KMS-11 (cell line): ENCODE data around the gene NOL4L.

Experiments used
- H2AFZ ChIP-seq: fragments of 200-600 bp; sonication (generic); 2 replicates; pipeline ENCODE4 v1.6.1; 2016; ENCODE audit warnings: antibody characterized with exemption, mixed run types, low read depth
- H3K27ac ChIP-seq: fragments of 200-600 bp; sonication (generic); 2 replicates; pipeline ENCODE4 v1.6.1; 2016; ENCODE audit warnings: mild to moderate bottlenecking, mixed run types
- H3K27me3 ChIP-seq: fragments of 200-600 bp; sonication (generic); 2 replicates; pipeline ENCODE4 v1.6.1; 2017; ENCODE audit warnings: mild to moderate bottlenecking, low read depth, mixed run types, moderate library complexity; ENCODE audit not compliant: insufficient read depth
- H3K36me3 ChIP-seq: fragments of 200-600 bp; sonication (generic); 2 replicates; pipeline ENCODE4 v1.6.1; 2017; ENCODE audit warnings: mild to moderate bottlenecking, mixed run types; ENCODE audit not compliant: insufficient read depth
- H3K4me1 ChIP-seq: fragments of 200-600 bp; sonication (generic); 2 replicates; pipeline ENCODE4 v1.6.1; 2016; ENCODE audit warnings: mild to moderate bottlenecking, low read depth, mixed run types; ENCODE audit not compliant: poor library complexity, severe bottlenecking
- H3K4me2 ChIP-seq: fragments of 200-600 bp; sonication (generic); 2 replicates; pipeline ENCODE4 v1.7.0; 2016; ENCODE audit warnings: mild to moderate bottlenecking, mixed run types
- H3K4me3 ChIP-seq: fragments of 200-600 bp; sonication (generic); IDR thresholded peaks from 2 replicates; pipeline ENCODE4 v1.6.1; 2017; ENCODE audit warnings: low read depth, low read length, mixed read lengths; ENCODE audit not compliant: insufficient read depth
- H3K79me2 ChIP-seq: fragments of 200-600 bp; sonication (generic); 2 replicates; pipeline ENCODE4 v1.6.1; 2016; ENCODE audit warnings: low read depth, mixed run types; ENCODE audit not compliant: insufficient read depth
- H3K9ac ChIP-seq: fragments of 200-600 bp; sonication (generic); 2 replicates; pipeline ENCODE4 v1.6.1; 2016; ENCODE audit warnings: mild to moderate bottlenecking, mixed run types
- H4K20me1 ChIP-seq: fragments of 200-600 bp; sonication (generic); 2 replicates; pipeline ENCODE4 v1.6.1; 2016; ENCODE audit warnings: mild to moderate bottlenecking, mixed run types; ENCODE audit not compliant: insufficient read depth
- CTCF ChIP-seq: fragments of 200-600 bp; sonication (generic); conservative IDR thresholded peaks from 2 replicates; pipeline ENCODE4 v1.6.1; 2017; ENCODE audit warnings: low read depth, mild to moderate bottlenecking, antibody characterized with exemption, low read length, moderate library complexity, mixed read lengths

NOL4L gene

GRCh38 chr20:32577657-32578056, 7.5 kb downstream of the NOL4L start:
- no peak overlapping the region for H3K27ac ChIP-seq

GRCh38 chr20:32577023-32577422, 8.1 kb downstream of the NOL4L start:
- Histone ChIP-seq H3K79me2 (no peaks in the 10 kb centered on the region), H3K27ac (no peak overlapping the region), H2AFZ (no peak overlapping the region), H4K20me1 (no peaks in the 10 kb centered on the region), H3K36me3 (no peaks in the 10 kb centered on the region), H3K27me3 (no peaks in the 10 kb centered on the region), H3K9ac (no peak overlapping the region), H3K4me2 (no peak overlapping the region), H3K4me1 (peaks cover 21% of the 10 kb centered on the region), H3K4me3 (no peak overlapping the region)
- TF ChIP-seq CTCF, result no peak

More at GRCh38 chr20:32577657-32578056, 7.5 kb downstream of the NOL4L start:
- H3K36me3 ChIP-seq, result no peaks in the 10 kb centered on the region
- H3K4me2 ChIP-seq, result no peak overlapping the region
- H3K4me1 ChIP-seq, result peaks cover 26% of the 10 kb centered on the region
- H3K79me2 ChIP-seq, result no peaks in the 10 kb centered on the region
- H4K20me1 ChIP-seq, result no peaks in the 10 kb centered on the region
- no peak for TF ChIP-seq CTCF
- no peak overlapping the region for H3K4me3 ChIP-seq
- no peaks in the 10 kb centered on the region for H3K27me3 ChIP-seq
- H2AFZ ChIP-seq, result no peak overlapping the region
- H3K9ac ChIP-seq, result no peak overlapping the region

GRCh38 chr20:32576560-32576959, 8.6 kb downstream of the NOL4L start:
- no peaks in the 10 kb centered on the region for H3K27me3 ChIP-seq
- no peak overlapping the region for H3K4me2 ChIP-seq
- no peak overlapping the region for H2AFZ ChIP-seq
- H3K79me2 ChIP-seq, result no peaks in the 10 kb centered on the region
- H3K4me3 ChIP-seq, result no peak overlapping the region
- no peak overlapping the region for H3K9ac ChIP-seq
- TF ChIP-seq CTCF, result no peak
- no peaks in the 10 kb centered on the region for H3K36me3 ChIP-seq
- peaks cover 21% of the 10 kb centered on the region for H3K4me1 ChIP-seq
- H4K20me1 ChIP-seq, result no peaks in the 10 kb centered on the region
- no peak overlapping the region for H3K27ac ChIP-seq

- H3K4me1 ChIP-seq, result peaks cover 24% of the 10 kb centered on the region
- H4K20me1 ChIP-seq, result no peaks in the 10 kb centered on the region
- H3K27me3 ChIP-seq, result no peaks in the 10 kb centered on the region
- no peak overlapping the region for H3K4me3 ChIP-seq
- no peaks in the 10 kb centered on the region for H3K36me3 ChIP-seq
- no peak for TF ChIP-seq CTCF
- H2AFZ ChIP-seq, result no peak overlapping the region
- H3K79me2 ChIP-seq, result no peaks in the 10 kb centered on the region
- no peak overlapping the region for H3K4me2 ChIP-seq
- H3K27ac ChIP-seq, result no peak overlapping the region
- no peak overlapping the region for H3K9ac ChIP-seq
Measured at GRCh38 chr20:32575805-32576204, 9.3 kb downstream of the NOL4L start.

- H2AFZ ChIP-seq, result no peak overlapping the region
- no peak overlapping the region for H3K4me2 ChIP-seq
- H3K4me3 ChIP-seq, result no peak overlapping the region
- no peaks in the 10 kb centered on the region for H4K20me1 ChIP-seq
- H3K27ac ChIP-seq, result no peak overlapping the region
- H3K27me3 ChIP-seq, result no peaks in the 10 kb centered on the region
- H3K4me1 ChIP-seq, result peaks cover 30% of the 10 kb centered on the region
- TF ChIP-seq CTCF, result no peak
- H3K9ac ChIP-seq, result no peak overlapping the region
- no peaks in the 10 kb centered on the region for H3K36me3 ChIP-seq
- H3K79me2 ChIP-seq, result 0 out of 2 replicates have a peak, but pooled peaks cover 2% of the 10 kb centered on the region
Measured at GRCh38 chr20:32575227-32575581, 9.9 kb downstream of the NOL4L start.
